ENCODE results near the gene PRPH.

DNA sequence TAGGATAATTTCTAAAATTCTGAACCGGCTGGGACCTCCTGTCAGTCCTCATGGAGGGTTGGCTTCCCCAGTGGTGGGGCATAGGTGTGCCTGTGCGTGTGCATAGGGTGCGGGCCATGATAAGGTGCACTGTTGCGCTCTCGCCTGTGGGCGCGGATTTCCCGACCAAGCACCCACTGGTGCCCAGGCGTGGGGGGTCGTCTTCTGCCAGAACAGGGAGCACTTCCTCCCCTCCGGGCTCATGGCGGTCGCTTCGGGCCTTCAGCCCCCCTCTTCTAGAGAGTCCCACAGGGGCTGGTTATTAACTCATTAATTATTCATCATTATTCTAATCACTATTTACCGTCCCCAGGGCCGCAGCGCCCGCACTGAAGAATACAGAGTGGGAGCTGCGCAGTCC, 39.3 kb downstream of the PRPH start:
- TF ChIP-seq POLR2A (IDR thresholded peaks at IDR 0.05; ENCODE audit: low read depth, low read length) (no peak), TAF1 (IDR thresholded peaks at IDR 0.05; ENCODE audit: borderline replicate concordance, low read depth, low read length) (no peak), POLR2AphosphoS5 (IDR thresholded peaks at IDR 0.05; ENCODE audit: low read depth, low read length) (no peak)
